Smooth muscle cell of the brain vasculature (primary cell): ENCODE data around the gene DUSP28.
A peak's percentile ranks its signal among the peaks of the same experiment; 100 is the strongest.
"Not testable (repeated sequence)": the region's sequence is repeated elsewhere in the genome, so short reads cannot be mapped to it uniquely, and the experiment has no call there.

Source experiments
- DNase-seq: peaks from one replicate; pipeline ENCODE4 v3.0.0-alpha.2; 2012; ENCODE audit warnings: low read depth, low spot score

DUSP28 gene, protein sequence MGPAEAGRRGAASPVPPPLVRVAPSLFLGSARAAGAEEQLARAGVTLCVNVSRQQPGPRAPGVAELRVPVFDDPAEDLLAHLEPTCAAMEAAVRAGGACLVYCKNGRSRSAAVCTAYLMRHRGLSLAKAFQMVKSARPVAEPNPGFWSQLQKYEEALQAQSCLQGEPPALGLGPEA

GRCh38 chr2:240560084-240560479 lies at the start of gene DUSP28:
Gene DUSP28 (plus strand): TSS chr2:240560357. CDS start chr2:240560685, 328 bp downstream.
- no peak for DNase-seq

- no peak for DNase-seq
These were observed 49.5 kb upstream of the DUSP28 start for GRCh38 chr2:240510513-240511210.

- DNase-seq, result no peak
These were observed 48.6 kb upstream of the DUSP28 start for GRCh38 chr2:240511351-240512108.

DNA sequence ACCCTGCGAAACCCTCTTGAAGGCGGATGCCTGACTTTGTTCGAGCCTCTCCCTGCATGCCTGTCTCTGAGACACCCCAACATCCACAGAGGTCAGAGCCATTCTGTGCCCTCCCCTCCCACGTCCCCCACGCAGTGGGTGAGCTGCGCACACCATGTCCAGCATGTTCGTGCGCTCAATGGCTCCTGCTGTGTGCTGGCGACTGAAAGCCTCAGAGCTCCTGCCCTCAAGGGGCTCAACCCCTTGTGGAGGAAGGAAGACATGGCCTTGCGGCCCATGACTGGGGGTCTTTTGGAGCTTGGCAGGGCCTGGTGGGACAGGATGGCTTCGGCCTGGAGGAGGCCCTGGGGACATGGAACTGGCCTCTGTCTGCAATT lies 48.1 kb upstream of the DUSP28 start:
- DNase-seq, result no peak

DNA sequence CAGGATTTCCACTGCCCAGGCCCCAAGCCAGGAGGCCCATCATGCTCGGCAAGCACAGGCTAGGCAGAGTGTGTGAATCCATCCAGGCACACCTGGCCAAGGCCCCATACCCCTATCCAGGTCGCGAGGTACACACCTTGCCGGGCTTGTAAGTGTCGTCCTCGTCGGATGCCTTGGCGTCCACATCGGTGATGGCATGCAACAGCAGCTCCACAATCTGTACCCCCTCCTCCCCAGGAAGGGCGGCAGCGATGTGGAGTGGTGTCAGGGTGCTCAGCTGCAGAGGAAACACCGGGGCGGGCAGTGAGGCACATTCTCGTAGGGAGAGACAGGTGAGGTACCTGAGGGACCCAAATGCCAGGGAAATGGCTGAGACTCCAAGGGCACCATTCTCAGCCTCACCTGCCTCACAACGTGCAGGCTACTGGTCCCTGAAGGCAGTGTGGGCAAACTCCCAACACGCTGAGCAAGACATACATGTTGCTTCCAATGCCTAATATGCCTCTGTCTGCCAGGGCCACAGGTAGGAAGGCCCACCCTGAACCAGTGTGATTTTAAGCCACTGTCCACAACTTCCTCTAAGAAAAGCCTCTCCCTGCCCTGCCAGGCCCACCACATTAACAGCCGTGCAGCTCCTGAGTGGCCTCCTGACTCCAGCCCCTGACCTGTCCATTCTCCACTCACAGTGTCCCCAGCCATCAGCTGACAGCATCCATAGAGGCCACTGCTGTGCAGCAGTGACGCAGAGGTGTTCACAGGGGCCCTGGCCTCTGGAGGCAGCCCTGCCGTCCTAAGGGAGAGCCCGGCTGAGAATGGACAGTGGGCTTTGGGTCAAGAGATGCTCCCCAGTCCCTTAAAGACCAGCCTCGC lies 47.3 kb upstream of the DUSP28 start:
- DNase-seq, result no peak

DNA sequence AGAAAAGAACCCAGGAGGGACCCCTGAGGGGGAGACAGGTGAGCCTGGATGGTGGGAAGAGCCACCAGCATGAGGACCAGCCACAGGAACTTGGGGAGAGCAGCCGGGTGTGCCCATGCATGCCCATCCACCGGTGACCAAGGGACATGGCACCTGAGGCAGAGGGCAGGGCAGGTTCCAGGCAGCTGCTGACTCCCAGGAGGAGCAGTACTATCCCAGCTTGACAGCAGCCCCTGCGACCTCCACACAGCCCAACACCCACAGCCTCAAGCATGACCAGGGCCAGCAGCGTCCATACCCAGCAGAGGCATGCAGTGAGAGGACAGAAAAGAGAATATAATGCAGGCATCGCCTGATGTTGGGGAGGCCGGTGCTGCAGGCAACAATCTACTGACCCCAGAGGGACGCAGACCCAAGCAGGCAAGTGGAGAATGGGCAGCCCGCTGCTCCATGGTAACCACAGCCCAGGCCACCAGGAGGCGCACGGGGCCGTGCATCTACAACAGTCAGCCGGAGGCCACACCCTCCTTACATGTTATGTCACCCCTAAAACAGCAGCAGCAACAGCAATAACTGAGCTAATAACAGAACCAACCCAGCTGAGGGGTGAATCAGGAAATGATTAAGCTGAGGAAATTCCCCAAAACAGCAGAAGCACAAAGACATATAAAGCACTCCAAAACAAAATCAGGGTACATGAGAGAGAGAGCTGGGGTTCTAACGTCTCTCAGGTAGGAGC lies 46.4 kb upstream of the DUSP28 start:
- peak; percentile 23 for DNase-seq

DNA sequence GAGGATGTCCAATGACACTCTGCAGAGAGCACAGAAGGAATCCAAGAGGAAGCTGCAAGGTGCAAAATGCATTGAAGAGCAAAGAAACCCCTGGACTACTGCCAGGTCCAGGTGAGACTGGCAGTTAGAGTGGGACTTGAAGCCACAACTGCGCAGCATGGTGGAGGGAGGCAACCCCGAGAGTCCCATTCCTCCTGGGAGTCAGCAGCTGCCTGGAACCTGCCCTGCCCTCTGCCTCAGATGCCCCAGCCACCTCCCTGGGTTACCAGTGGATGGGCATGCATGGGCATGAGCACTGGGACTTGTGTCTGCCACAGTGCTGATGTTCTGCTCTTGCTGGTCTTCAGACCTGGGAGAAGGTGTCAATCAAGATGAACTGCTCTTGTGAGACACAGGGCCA lies 45.5 kb upstream of the DUSP28 start:
- DNase-seq, result no peak

DNA sequence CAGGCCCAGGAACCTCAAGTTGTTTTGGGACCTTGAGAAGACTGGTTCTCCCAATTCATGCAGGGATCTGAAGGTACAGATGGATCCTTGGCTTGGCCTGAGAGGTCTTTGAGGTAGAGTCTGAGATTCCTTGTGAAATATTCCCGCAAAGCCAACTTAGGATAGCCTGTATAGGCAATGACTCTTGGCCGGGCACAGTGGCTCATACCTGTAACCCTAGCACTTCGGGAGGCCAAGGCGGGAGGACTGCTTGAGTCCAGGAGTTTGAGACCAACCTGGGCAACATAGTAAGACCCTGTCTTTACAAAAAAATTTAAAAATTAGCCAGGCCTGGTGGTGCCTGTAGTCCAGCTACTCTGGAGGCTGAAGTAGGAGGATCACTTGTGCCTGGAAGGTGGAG lies 42.8 kb upstream of the DUSP28 start:
- DNase-seq, result no peak

DNA sequence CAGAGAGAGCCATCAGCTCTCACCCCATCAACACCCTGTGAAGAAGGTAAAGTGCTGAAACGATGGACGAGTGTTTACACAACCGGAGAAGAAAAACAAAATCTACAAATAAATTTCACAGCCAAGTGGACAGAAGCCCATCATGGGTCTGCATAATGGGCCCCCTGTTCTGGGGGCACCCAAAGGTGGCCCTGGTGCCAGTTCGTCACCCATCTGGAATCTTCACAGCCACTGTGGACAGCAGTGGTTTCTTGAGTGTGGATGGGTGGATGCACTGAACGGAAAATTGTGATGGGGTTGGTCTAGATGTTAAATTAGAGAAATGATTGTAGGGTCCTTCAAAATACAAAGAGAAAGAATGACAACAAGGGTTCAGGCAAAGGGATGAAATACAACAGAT lies 41.2 kb upstream of the DUSP28 start:
- no peak for DNase-seq

- DNase-seq, result no peak
These were observed 40.6 kb upstream of the DUSP28 start for GRCh38 chr2:240519396-240520129.

DNA sequence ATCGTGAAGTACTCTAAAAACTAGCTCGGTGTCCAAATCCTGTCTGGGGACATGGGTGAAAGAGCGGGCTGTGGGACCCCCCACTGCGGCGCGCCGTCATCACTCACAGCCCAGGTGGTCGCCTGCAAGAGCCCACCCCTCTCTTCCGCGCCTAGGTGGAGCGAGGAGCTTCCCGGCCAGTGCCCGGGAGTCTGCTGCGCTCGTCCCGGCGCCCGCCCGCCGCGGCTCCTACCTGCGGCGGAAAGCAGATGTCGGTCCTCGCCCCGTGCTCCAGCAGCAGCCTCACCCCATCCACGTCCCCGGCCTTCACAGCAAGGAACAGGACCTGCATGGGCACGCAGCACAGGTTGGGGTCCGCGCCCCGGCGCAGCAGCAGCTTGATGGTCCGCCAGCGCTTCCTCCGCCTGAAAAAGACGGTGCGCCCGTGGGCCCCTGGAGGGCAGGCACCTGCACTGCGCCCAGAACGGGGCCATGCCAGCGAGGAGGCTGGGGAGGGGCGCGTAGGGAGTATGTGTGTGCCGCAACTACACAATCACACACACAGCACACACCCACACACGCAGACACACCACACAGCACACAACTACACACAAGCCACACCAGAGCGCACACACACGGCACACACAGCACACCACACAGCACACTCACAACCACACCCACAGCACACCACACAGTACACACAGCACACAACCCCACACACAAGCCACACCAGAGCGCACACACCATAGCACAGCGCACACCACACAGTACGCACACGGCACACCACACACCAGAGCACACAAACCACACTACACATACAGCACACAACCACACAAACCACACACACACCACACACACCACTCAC lies 39.8 kb upstream of the DUSP28 start:
- no peak for DNase-seq

GRCh38 chr2:240520974-240521350 lies 39.2 kb upstream of the DUSP28 start:
- DNase-seq, result no peak

DNA sequence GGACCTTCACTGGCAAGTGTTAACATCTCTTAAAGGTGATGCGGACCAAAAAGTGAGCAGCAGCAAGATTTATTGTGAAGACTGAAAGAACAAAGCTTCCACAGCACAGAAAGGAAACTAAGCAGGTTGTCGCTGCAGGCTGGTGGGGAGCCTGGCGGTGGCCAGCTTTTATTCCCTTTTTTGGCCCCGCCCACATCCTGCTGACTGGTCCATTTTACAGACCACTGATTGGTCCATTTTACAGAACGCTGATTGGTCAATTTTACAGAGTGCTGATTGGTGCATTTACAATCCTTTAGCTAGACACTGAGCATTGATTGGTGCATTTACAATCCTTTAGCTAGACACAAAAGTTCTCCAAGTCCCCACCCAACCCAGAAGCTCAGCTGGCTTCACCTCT lies 38.3 kb upstream of the DUSP28 start:
- DNase-seq, result not testable (repeated sequence)

DNA sequence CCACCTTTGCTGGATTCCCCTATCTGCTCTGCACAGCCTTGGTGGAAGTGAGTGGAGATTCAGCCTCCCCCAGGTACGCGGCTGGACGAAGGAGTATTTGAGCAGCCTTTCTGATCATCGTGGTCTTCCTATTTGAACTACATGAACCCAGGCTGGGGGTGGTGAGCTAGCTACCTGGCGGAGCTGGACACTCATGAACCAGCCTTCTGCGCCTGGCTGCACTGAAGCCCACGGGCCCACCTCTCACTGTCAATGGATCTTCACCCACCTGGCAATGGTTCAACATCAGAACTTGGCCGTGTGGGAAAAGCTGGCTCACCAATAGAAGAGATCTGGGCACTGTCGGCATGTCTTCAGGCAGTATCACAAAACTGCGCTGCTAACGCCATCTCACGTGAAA lies 37.8 kb upstream of the DUSP28 start:
- no peak for DNase-seq

GRCh38 chr2:240523451-240524281 lies 36.5 kb upstream of the DUSP28 start:
- no peak for DNase-seq

DNA sequence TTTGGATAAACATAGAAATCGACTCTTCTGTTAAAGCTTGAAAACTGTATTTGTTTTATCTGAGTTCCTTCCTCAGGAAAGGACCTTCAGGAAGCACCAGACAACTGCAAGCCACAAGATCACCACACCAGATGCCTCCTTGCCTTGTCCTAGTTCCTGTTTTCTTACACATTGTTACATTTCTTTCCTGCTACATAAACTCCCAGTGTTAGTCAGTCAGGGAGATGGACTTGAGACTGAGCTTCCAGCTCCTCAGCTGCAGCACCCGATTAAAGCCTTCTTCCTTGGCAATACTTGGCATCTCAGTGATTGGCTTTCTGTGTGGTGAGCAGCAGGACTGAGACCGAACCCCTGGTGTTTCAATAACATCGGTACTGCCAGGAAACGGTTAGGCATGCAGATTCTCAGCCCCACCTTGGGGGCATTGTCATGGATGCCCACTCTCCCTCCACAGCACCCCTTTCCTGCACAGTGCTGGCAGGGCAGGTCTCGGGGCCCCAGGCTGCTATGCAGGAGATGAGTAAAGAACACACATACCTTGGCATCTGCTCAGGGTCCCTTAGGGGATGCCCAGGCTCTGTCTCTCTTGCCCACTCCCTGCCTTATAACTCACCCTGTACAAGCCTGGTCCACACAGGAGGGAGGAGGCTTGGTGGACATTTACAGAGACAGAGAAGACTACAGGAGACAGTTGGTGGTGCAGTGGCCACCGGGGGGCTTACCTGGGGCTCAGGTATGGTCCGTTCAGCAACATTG lies 35.0 kb upstream of the DUSP28 start:
- DNase-seq, result no peak

GRCh38 chr2:240525802-240526201 lies 34.4 kb upstream of the DUSP28 start:
- DNase-seq, result no peak

DNA sequence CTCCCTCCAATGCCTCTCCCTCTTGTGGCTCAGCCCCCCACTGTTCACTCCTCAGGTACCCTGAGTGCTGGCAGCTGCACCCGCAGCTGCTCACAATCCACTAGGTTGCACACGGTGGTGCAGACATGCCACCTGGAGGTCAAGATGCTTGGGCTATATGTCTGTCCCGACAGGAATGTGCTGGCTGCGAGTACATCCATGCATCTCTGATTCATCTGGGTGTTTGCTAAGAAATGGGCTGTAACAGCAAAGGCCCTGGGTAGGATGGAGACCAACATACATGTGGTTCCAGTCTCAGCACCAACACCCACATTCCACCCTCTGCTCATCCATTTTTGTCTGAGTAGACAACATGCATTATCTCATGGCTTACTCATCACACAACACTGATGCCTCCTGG lies 33.6 kb upstream of the DUSP28 start:
- no peak for DNase-seq
